Measurements from ENCODE around the gene ZC3H12C. TPM values are rescaled to one million over a fixed set of nuclear protein-coding genes. Genes with fewer than 3 reads are reported as not detected.

ZC3H12C gene
- polyA plus RNA-seq, 1 donor from 2014 or later, result not detected

DNA sequence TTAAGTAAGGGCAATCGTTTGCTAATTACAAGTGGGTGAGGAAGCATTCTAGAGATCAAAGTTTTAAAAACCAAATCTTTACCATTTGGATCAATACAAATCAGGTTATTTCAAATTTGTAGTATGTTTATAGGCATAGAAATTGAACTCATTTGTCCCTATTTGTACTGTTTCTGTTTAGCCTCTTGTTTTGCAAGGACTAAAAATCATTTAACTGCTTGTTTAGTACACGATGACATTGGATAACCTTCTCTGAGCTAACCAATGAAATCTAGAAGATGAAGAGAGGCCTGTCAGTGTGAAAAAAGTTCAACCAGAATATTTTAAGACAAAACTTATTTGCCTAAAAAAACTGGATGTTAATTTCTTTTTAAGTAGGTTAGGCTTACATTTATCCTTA is 40.0 kb downstream of the ZC3H12C start:
- H3K27me3 Mint-ChIP-seq, result peaks cover 4% of the 10 kb centered on the region
- H3K27ac Mint-ChIP-seq, result no peak overlapping the region
- no peaks in the 10 kb centered on the region for H3K9me3 Mint-ChIP-seq
- no peak overlapping the region for H3K4me3 Mint-ChIP-seq
- H3K4me1 Mint-ChIP-seq, result no peaks in the 10 kb centered on the region
- no peaks in the 10 kb centered on the region for H3K36me3 Mint-ChIP-seq

DNA sequence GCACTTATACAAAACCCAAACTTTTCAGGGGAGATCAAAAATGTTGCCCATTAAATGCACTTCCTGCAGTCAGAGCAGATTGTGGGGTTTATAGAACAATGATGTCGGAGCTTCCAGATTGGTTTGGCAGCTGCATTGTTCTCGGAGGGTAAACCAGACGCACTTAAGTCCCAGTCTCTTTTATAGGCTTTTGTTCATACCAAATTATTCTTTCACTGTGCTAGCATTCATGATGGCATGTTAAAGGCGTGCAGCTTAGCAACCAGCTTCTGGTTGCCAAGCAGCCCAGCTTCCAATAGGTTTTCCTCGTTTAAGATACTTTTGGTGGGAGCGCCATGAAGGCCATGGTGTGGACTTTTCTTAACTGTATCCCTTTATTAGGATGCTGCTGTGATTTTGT is 40.9 kb downstream of the ZC3H12C start:
- H3K36me3 Mint-ChIP-seq, result no peaks in the 10 kb centered on the region
- H3K4me1 Mint-ChIP-seq, result no peaks in the 10 kb centered on the region
- peaks cover 4% of the 10 kb centered on the region for H3K27me3 Mint-ChIP-seq
- no peak overlapping the region for H3K4me3 Mint-ChIP-seq
- no peak overlapping the region for H3K27ac Mint-ChIP-seq
- no peaks in the 10 kb centered on the region for H3K9me3 Mint-ChIP-seq

DNA sequence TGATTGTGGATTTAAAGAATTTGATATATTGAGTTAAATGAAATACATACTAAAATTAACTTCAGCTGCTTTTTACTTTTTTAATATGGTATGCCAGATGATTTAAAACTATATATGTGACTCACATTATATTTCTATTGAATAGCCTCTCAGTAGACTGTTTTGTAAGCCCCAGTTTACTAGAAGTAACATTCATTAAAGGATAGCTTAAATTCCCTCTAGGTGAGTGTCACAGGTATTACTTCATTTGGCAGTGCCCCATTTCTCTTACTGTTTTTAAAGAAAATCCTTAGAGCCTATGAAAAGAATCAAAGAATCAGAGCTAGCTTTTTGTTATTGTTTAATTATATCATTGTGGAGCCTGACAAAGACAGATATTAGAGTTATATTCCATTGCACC is 48.6 kb downstream of the ZC3H12C start:
- no peaks in the 10 kb centered on the region for H3K4me1 Mint-ChIP-seq
- peaks cover 9% of the 10 kb centered on the region for H3K27me3 Mint-ChIP-seq
- H3K9me3 Mint-ChIP-seq, result no peaks in the 10 kb centered on the region
- no peak overlapping the region for H3K27ac Mint-ChIP-seq
- no peak overlapping the region for H3K4me3 Mint-ChIP-seq
- H3K36me3 Mint-ChIP-seq, result no peaks in the 10 kb centered on the region

DNA sequence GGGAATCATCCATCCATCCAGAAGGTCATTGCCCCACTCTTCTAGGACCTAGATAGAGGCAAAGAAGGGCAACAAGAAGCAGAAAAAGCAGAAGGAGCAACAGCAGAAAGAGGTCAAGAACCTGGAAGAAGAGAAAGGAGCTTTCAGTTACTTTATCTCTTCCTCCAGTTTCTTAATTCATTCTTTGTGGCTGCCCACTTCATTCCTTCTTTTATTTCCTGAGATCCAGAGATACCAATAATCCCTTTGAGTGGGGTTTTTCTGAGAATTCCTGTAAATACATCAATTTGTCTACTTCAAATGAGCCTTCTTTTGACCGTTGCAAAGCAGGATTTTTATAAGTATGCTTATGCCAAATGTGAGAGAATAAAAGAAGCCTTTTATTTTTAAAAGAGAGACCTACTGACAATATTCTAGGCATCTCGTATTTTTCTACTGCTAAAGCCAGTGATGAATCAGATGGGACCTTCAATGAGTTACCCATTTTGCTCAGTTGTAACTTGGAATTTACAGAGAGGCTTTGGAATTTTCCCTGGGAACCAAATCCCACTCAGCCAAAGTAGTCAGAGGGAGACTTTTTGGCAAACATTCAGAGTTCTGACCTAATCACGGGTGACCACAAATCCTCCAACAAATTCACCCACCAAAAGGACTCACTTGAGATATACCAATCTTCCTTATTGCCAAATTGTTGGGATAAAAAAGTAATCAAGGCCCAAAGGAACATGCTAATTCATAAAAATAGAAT is 54.9 kb downstream of the ZC3H12C start:
- Mint-ChIP-seq H3K27ac (no peak overlapping the region), H3K4me3 (no peak overlapping the region)

DNA sequence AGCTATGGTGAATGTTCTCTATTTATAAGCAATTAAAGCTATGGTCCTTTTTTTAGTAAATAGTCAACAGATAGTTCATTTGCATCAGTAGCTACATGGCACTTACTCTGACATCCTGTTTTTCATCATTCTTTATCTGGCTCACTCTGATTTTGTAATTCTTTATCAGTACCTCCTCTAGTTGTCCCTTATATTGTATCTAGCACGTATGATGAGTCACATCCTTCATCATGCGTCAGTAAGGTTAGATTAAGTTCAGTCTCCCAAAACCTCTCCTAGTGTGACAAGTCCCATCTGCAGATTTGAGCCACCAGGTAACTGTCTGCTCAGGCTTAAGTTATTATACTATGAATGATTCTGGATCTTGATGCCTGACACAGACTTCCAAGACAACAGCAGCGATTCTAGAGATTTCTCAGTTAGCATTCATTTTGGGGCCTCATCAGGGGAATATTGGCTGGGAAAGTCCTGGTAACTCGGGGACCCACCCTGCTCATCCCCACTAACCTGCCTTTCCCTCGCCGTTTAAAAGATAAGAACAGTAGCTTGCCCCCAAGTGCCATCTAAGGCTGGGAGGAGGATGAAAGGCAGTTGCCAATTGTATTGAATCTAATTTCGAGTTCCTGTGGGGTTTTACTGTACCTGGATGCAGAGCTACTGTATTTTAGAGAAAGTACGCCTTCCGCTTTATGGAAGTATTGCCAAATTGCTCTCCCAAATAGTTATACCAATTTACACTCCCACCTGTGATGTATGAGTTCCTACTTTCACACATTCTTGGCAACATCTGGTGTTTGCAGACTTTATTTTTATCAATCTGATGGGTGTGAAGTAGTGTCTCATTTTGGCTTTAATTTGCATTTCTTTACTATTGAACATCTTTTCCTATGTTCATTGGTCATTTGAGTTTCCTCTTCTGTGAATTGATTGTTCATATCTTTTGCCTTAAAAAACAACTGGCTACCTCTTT is 55.9 kb downstream of the ZC3H12C start:
- no peak overlapping the region for H3K27ac Mint-ChIP-seq
- H3K4me3 Mint-ChIP-seq, result no peak overlapping the region

More for the DNA sequence above, 54.9 kb downstream of the ZC3H12C start:
- no peaks in the 10 kb centered on the region for H3K9me3 Mint-ChIP-seq
- H3K27me3 Mint-ChIP-seq, result peaks cover 3% of the 10 kb centered on the region
- no peaks in the 10 kb centered on the region for H3K36me3 Mint-ChIP-seq
- H3K4me1 Mint-ChIP-seq, result peaks cover 0 to 3% (median 0%) of the 10 kb centered on the region in 3 donors

DNA sequence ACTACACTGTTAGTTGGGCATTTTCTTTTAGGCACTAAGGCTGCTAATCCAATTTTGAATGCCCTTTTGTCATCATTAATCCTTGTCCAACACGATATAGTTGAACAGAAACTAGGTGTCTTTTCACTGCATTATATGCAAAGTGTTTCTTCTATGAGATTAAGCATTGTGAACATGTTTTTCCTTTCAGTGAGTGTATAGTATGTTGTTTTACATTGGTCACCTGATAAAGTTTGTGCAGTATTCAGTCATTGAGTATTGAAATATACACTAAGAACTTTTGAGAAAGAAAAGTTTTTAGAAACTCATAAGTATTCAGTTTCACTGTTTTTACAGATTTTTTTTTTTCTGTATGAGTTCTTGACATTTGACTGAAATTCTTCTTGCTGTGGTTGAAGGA is 59.0 kb downstream of the ZC3H12C start:
- Mint-ChIP-seq H3K4me3 (no peak overlapping the region), H3K36me3 (no peaks in the 10 kb centered on the region), H3K27ac (no peak overlapping the region), H3K9me3 (no peaks in the 10 kb centered on the region), H3K4me1 (peaks cover 0 to 3% (median 0%) of the 10 kb centered on the region in 3 donors), H3K27me3 (peaks cover 3% of the 10 kb centered on the region)

More for the DNA sequence above, 55.9 kb downstream of the ZC3H12C start:
- H3K27me3 Mint-ChIP-seq, result peaks cover 3% of the 10 kb centered on the region
- H3K4me1 Mint-ChIP-seq, result peaks cover 0 to 3% (median 0%) of the 10 kb centered on the region in 3 donors
- H3K9me3 Mint-ChIP-seq, result no peaks in the 10 kb centered on the region
- H3K36me3 Mint-ChIP-seq, result no peaks in the 10 kb centered on the region

DNA sequence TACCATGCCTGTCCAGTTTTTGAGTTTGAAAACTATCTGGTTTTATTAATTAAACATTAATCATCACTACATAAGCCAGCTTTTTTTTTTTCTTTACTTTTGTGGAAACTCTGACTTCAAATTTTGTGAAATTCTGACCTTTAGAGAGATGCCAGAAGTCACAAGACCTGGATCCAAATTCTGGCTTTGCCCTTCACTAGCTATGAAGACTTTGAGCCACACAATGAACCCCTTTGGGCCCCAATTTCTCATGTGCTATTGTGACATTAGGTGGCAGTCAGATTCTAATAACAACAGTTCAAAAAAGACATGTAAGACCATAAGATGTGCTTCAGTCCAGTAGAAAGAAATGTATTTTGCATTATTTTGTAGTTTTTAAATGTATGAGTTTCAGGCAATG is 60.3 kb downstream of the ZC3H12C start:
- H3K27me3 Mint-ChIP-seq, result no peaks in the 10 kb centered on the region
- no peak overlapping the region for H3K27ac Mint-ChIP-seq
- peaks cover 0 to 3% (median 0%) of the 10 kb centered on the region in 3 donors for H3K4me1 Mint-ChIP-seq
- no peaks in the 10 kb centered on the region for H3K36me3 Mint-ChIP-seq
- H3K9me3 Mint-ChIP-seq, result no peaks in the 10 kb centered on the region
- no peak overlapping the region for H3K4me3 Mint-ChIP-seq

DNA sequence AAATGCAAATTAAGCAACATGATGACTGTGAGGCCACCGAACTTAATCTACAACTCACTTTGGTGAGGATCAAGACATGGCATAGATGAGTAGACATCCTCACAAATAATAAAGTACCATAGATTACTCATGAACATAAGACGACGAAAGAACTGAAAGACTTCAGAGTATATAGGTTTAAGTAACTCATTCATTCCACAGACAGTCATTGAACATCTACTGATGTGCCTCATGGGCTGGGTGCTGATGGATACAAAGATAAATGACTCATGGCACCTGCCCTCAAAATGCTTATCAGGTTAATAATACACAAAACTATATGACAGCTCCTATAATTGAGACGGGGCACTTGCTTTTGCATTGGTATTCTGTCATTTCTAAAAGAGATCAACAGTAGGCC is 63.3 kb downstream of the ZC3H12C start:
- no peaks in the 10 kb centered on the region for H3K36me3 Mint-ChIP-seq
- peaks cover 0 to 2% (median 0%) of the 10 kb centered on the region in 3 donors for H3K9me3 Mint-ChIP-seq
- no peaks in the 10 kb centered on the region for H3K27me3 Mint-ChIP-seq
- H3K4me1 Mint-ChIP-seq, result no peaks in the 10 kb centered on the region
- no peak overlapping the region for H3K4me3 Mint-ChIP-seq
- H3K27ac Mint-ChIP-seq, result no peak overlapping the region

DNA sequence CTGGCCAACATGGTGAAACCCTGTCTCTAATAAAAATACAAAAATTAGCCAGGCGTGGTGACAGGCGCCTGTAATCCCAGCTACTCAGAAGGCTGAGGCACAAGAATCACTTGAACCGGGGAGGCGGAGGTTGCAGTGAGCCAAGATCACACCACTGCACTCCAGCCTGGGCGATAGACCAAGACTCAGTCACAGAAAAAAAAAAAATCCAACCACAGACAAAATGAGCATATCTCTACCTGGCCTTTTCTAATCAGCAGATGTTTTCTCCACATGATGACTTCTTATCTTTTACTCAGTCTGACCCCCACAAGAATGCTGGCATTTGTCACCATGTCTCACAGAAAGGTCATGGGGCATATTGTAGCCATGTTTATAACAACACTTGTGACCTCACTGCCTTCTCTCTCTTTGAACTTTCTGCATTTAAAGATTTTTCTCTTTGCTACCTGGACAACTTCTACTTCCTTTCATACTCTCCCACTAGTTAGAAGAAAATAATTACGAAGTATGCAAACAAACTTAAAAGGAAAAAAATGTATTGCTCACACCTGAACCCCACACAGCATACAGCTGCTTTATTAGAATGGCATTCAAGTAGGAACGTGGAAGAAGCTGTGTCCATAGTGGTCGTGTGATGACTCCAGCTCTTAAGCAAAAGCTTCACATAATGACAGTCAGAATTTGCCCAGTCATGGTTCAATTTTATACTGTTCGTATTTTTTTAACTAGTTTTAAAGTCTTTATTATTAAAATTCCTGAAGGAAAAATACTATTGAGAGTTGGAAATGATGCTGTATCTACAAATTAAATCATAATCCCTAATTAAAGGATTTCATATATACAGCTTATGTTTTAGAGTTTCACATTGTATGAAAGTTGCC is 65.4 kb downstream of the ZC3H12C start:
- Mint-ChIP-seq H3K27ac (no peak overlapping the region), H3K9me3 (peaks cover 0 to 2% (median 0%) of the 10 kb centered on the region in 3 donors), H3K4me3 (no peak overlapping the region), H3K36me3 (no peaks in the 10 kb centered on the region), H3K4me1 (no peaks in the 10 kb centered on the region), H3K27me3 (peaks cover 2% of the 10 kb centered on the region)

DNA sequence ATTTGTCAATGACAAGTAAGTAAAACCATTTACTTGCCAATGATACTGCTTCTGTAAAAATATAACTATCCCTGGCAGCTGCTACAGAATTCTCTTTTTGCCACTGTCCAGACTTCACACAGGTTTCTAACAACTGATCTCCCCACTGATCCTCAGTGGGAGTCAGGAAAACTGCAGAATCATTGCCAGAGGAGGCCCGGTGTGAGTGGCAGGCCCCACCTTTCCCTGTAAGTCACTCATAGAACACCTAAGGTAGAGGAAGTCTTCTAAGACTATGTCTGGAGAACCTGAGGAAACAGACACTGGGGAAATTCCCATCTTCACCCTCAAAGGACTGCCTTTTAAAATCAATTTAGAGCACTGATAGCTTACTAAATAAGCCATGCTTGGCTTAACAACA is 66.3 kb downstream of the ZC3H12C start:
- no peaks in the 10 kb centered on the region for H3K36me3 Mint-ChIP-seq
- peaks cover 0 to 2% (median 0%) of the 10 kb centered on the region in 3 donors for H3K9me3 Mint-ChIP-seq
- peaks cover 2% of the 10 kb centered on the region for H3K27me3 Mint-ChIP-seq
- H3K27ac Mint-ChIP-seq, result no peak overlapping the region
- H3K4me3 Mint-ChIP-seq, result no peak overlapping the region
- no peaks in the 10 kb centered on the region for H3K4me1 Mint-ChIP-seq

DNA sequence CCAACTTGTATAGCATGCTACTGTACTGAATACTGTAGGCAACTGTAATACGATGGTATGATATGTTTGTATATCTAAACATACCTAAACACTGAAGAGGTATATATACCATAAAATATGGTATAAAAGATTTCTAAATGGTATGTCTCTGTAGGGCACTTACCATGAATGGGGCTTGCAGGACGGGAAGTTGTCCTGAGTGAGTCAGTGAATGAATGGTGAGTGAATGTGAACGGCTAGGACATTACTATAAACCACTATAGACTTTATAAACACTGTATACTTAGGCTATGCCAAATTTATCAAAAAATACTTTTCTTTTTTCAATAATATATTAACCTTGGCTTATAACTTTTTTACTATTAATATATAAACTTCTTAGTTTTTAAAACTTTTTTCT is 66.8 kb downstream of the ZC3H12C start:
- Mint-ChIP-seq H3K27ac (no peak overlapping the region), H3K27me3 (peaks cover 2% of the 10 kb centered on the region)

DNA sequence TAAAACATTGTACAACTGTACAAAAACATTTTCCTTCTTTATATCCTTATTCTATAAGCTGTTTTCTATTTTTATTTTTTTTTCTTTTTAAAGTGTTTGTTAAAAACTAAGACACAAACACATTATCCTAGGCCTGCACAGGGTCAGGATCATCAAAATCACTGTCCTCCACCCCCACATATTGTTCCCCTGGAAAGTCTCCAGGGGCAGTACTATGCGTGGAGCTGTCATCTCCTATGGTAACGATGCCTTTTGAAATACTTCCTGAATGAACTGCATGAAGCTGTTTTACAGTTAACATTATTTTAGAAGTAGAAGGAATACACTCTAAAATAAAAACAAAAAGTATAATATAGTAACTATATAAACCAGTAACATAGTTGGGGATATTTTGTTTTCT is 67.2 kb downstream of the ZC3H12C start:
- Mint-ChIP-seq H3K27me3 (peaks cover 2% of the 10 kb centered on the region), H3K9me3 (peaks cover 0 to 2% (median 0%) of the 10 kb centered on the region in 3 donors)

More for the DNA sequence above, 66.8 kb downstream of the ZC3H12C start:
- peaks cover 0 to 2% (median 0%) of the 10 kb centered on the region in 3 donors for H3K9me3 Mint-ChIP-seq
- no peaks in the 10 kb centered on the region for H3K4me1 Mint-ChIP-seq
- no peak overlapping the region for H3K4me3 Mint-ChIP-seq
- H3K36me3 Mint-ChIP-seq, result no peaks in the 10 kb centered on the region

DNA sequence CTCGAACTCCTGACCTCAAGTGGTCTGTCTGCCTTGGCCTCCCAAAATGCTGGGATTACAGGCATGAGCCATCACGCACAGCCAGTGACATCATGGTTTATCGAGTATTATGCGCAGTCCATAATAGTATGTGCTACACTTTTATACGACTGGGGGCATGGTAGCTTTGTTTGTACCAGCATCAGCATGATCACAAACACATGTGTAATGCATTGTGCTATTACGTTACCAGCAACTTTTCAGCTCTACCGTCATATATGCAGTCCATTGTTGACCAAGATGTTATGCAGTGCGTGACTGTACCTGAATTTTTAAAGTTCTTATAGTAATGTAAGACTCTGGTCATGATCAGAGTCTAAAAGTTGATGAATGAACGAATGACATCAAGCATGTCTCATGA is 67.9 kb downstream of the ZC3H12C start:
- H3K27me3 Mint-ChIP-seq, result peaks cover 2% of the 10 kb centered on the region
- H3K36me3 Mint-ChIP-seq, result no peaks in the 10 kb centered on the region
- H3K4me3 Mint-ChIP-seq, result no peak overlapping the region
- H3K27ac Mint-ChIP-seq, result no peak overlapping the region
- peaks cover 0 to 2% (median 0%) of the 10 kb centered on the region in 3 donors for H3K9me3 Mint-ChIP-seq
- H3K4me1 Mint-ChIP-seq, result no peaks in the 10 kb centered on the region

More for the DNA sequence above, 67.2 kb downstream of the ZC3H12C start:
- H3K4me3 Mint-ChIP-seq, result no peak overlapping the region
- no peaks in the 10 kb centered on the region for H3K4me1 Mint-ChIP-seq
- no peaks in the 10 kb centered on the region for H3K36me3 Mint-ChIP-seq
- no peak overlapping the region for H3K27ac Mint-ChIP-seq

DNA sequence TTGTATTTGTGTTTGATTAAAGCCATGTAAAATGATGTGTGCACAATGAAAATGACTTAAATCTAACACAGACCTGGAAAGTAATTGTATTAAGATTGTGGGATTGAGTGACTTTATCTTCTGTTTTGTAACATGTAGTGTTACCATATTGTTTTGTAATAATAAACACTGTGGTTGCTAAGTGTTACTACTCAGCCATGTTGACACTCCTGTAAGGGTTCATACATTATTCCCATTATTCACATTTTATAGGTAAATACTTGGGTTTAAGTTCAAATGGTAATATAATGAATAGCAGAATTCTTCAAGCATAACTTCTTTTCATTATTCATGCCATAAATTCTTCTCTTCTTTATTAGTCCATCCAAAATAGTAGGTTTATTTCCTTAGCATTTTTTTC is 69.0 kb downstream of the ZC3H12C start:
- H3K4me1 Mint-ChIP-seq, result no peaks in the 10 kb centered on the region
- no peaks in the 10 kb centered on the region for H3K36me3 Mint-ChIP-seq
- H3K4me3 Mint-ChIP-seq, result no peak overlapping the region
- peaks cover 0 to 2% (median 0%) of the 10 kb centered on the region in 3 donors for H3K9me3 Mint-ChIP-seq
- no peak overlapping the region for H3K27ac Mint-ChIP-seq
- H3K27me3 Mint-ChIP-seq, result peaks cover 2% of the 10 kb centered on the region

All from IgD-negative memory B cell (primary cell).